Measurements from ENCODE around the gene PGM2L1. TPM values are rescaled to one million over a fixed set of nuclear protein-coding genes. Genes with fewer than 3 reads are reported as not detected.
"Not testable (repeated sequence)": the region's sequence is repeated elsewhere in the genome, so short reads cannot be mapped to it uniquely, and the experiment has no call there.

Gene PGM2L1
- total RNA-seq, 1 donor from 2014 or later: 97.2 TPM

- no peak overlapping the region for H3K27ac Mint-ChIP-seq (ENCODE audit: unreplicated experiment)
- H3K27me3 Mint-ChIP-seq (ENCODE audit: unreplicated experiment): no peaks in the 10 kb centered on the region
- H3K9me3 Mint-ChIP-seq (ENCODE audit: unreplicated experiment): no peaks in the 10 kb centered on the region
- no peaks in the 10 kb centered on the region for H3K4me1 Mint-ChIP-seq (ENCODE audit: low read depth, unreplicated experiment)
- TF ChIP-seq, protein P1, sequence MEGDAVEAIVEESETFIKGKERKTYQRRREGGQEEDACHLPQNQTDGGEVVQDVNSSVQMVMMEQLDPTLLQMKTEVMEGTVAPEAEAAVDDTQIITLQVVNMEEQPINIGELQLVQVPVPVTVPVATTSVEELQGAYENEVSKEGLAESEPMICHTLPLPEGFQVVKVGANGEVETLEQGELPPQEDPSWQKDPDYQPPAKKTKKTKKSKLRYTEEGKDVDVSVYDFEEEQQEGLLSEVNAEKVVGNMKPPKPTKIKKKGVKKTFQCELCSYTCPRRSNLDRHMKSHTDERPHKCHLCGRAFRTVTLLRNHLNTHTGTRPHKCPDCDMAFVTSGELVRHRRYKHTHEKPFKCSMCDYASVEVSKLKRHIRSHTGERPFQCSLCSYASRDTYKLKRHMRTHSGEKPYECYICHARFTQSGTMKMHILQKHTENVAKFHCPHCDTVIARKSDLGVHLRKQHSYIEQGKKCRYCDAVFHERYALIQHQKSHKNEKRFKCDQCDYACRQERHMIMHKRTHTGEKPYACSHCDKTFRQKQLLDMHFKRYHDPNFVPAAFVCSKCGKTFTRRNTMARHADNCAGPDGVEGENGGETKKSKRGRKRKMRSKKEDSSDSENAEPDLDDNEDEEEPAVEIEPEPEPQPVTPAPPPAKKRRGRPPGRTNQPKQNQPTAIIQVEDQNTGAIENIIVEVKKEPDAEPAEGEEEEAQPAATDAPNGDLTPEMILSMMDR (IDR thresholded peaks at IDR 0.05; ENCODE audit: partially characterized antibody, unreplicated experiment): no peak
- DNase-seq: no peak
- H3K4me3 Mint-ChIP-seq (ENCODE audit: unreplicated experiment): no peak overlapping the region
- no peaks in the 10 kb centered on the region for H3K36me3 Mint-ChIP-seq (ENCODE audit: unreplicated experiment)
Measured at GRCh38 chr11:74373382-74373781, 24.9 kb downstream of the PGM2L1 start.

DNA sequence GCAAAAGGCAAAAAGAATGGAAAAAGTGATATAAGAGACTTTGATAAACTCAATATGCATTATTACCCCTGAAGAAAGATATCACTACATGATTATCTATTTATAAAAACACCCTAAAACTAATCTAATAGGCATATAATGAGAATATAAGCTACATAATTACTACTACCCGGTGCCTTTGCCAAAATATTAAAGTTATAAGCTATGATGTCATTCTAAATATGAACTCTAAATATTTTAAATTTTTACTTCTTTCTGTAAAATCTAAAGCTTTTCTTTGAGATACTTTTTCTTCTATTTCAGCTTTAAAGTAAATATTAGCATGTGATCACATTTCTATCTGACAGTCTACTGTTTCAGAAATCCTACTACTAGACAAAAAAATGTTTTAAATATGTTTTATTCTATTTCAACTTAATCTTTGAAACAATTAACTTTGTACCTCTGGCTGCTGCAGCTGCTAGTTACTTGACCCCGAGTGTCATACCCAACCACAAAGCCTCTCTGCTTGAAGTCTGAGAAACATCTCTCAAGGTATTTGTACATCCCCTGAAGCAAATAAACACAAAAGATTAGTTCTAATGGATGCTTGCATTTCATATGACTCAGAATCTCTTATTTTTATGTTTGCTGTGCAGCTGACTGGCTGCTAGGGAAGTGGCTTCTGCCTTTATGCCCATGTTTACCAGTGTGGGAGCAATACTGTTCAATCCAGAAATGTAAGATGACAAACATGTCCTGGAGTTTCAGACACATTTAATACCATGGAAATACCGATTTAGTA lies 26.8 kb downstream of the PGM2L1 start:
- Mint-ChIP-seq H3K9me3 (ENCODE audit: unreplicated experiment) (no peaks in the 10 kb centered on the region), H3K4me1 (ENCODE audit: low read depth, unreplicated experiment) (no peaks in the 10 kb centered on the region), H3K27me3 (ENCODE audit: unreplicated experiment) (no peaks in the 10 kb centered on the region), H3K36me3 (ENCODE audit: unreplicated experiment) (no peaks in the 10 kb centered on the region), H3K4me3 (ENCODE audit: unreplicated experiment) (no peak overlapping the region), H3K27ac (ENCODE audit: unreplicated experiment) (no peak overlapping the region)
- TF ChIP-seq, protein P1 (IDR thresholded peaks at IDR 0.05; ENCODE audit: partially characterized antibody, unreplicated experiment): no peak
- DNase-seq: no peak

- Mint-ChIP-seq H3K9me3 (ENCODE audit: unreplicated experiment) (no peaks in the 10 kb centered on the region), H3K36me3 (ENCODE audit: unreplicated experiment) (no peaks in the 10 kb centered on the region), H3K27ac (ENCODE audit: unreplicated experiment) (no peak overlapping the region), H3K27me3 (ENCODE audit: unreplicated experiment) (no peaks in the 10 kb centered on the region), H3K4me3 (ENCODE audit: unreplicated experiment) (no peak overlapping the region), H3K4me1 (ENCODE audit: low read depth, unreplicated experiment) (no peaks in the 10 kb centered on the region)
- no peak for DNase-seq
- TF ChIP-seq, protein P1 (IDR thresholded peaks at IDR 0.05; ENCODE audit: partially characterized antibody, unreplicated experiment): no peak
Measured at GRCh38 chr11:74370123-74370522, 28.1 kb downstream of the PGM2L1 start.

- TF ChIP-seq, protein P1 (IDR thresholded peaks at IDR 0.05; ENCODE audit: partially characterized antibody, unreplicated experiment): no peak
- H3K27ac Mint-ChIP-seq (ENCODE audit: unreplicated experiment): no peak overlapping the region
- DNase-seq: no peak
- H3K36me3 Mint-ChIP-seq (ENCODE audit: unreplicated experiment): peaks cover 5% of the 10 kb centered on the region
- no peak overlapping the region for H3K4me3 Mint-ChIP-seq (ENCODE audit: unreplicated experiment)
- H3K9me3 Mint-ChIP-seq (ENCODE audit: unreplicated experiment): no peaks in the 10 kb centered on the region
- no peaks in the 10 kb centered on the region for H3K4me1 Mint-ChIP-seq (ENCODE audit: low read depth, unreplicated experiment)
- no peaks in the 10 kb centered on the region for H3K27me3 Mint-ChIP-seq (ENCODE audit: unreplicated experiment)
Measured at GRCh38 chr11:74367881-74368280, 30.4 kb downstream of the PGM2L1 start.

DNA sequence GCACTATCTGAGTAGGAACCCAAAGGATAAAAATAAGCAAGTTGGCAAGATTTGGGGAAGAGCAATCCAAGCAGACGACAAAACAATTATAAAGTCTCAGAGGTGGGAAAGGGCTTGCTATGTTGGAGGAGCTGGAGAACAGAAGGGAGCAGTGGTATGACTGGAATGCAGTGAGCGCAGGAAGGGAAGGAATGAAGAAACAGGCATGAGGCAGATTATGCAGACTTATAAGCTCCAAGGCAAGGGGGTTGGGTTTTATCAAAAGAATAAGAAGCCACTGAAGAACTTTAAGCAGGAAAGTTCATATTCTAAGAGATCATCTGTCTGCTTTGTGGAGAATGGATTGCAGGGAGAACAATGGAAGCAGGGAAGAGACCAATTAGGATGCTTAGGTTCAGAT lies 31.7 kb downstream of the PGM2L1 start:
- Mint-ChIP-seq H3K27me3 (ENCODE audit: unreplicated experiment) (no peaks in the 10 kb centered on the region), H3K27ac (ENCODE audit: unreplicated experiment) (no peak overlapping the region), H3K4me3 (ENCODE audit: unreplicated experiment) (no peak overlapping the region), H3K36me3 (ENCODE audit: unreplicated experiment) (peaks cover 15% of the 10 kb centered on the region), H3K9me3 (ENCODE audit: unreplicated experiment) (no peaks in the 10 kb centered on the region), H3K4me1 (ENCODE audit: low read depth, unreplicated experiment) (no peaks in the 10 kb centered on the region)
- TF ChIP-seq, protein P1 (IDR thresholded peaks at IDR 0.05; ENCODE audit: partially characterized antibody, unreplicated experiment): no peak
- DNase-seq: no peak

DNA sequence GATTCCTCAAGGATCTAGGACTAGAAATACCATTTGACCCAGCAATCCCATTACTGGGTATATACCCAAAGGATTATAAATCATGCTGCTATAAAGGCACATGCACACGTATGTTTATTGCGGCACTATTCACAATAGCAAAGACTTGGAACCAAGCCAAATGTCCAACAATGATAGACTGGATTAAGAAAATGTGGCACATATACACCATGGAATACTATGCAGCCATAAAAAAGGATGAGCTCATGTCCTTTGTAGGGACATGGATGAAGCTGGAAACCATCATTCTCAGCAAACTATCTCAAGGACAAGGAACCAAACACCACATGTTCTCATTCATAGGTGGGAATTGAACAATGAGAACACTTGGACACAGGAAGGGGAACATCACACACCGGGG lies 32.4 kb downstream of the PGM2L1 start:
- H3K4me1 Mint-ChIP-seq (ENCODE audit: low read depth, unreplicated experiment); DNase-seq; H3K27me3 Mint-ChIP-seq (ENCODE audit: unreplicated experiment); H3K9me3 Mint-ChIP-seq (ENCODE audit: unreplicated experiment); H3K4me3 Mint-ChIP-seq (ENCODE audit: unreplicated experiment); H3K27ac Mint-ChIP-seq (ENCODE audit: unreplicated experiment): not testable (repeated sequence)
- H3K36me3 Mint-ChIP-seq (ENCODE audit: unreplicated experiment): peaks cover 18% of the 10 kb centered on the region
